ENCODE data around the gene GSKIP.

DNA sequence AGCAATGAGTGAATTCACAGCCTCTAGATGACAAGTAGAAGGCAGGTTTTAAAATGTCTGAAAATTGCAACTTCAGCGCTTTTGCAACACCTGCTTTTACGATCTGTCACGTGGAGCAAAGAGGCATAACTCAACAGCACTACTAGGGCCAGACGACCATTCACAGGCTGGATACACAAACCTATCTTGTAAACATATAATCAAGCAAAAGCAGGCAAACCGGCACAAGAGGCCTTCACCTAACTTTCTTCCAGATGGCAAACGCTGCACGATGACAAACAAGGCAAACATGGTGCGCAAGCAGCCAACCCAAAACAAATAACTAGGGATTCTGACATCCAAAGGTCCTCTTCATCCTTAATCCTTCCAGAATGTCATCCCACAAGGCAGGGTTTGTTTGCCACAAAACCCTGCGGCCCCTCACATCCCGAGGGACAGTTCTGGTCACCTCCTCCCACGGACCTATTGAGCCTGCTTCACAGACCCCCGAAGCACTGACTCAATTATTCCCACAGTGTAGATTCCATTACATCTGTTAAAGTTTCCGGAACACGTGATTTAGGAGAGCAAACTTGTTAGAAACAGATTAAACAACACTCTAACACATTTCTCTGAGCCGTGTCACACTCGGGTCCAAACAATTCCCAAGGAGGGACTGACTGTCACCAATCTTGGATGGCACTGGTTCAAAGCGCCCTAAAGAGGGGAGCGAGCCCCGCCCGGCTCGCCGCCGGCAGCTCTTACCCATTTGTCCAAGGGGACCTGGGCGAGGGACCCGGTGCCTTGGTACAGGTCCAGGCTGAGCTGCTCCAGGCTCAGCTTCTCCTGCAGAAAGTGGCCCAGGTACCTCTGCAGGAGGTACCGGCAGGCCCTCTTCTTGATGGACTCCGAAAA lies 1.0 kb upstream of the GSKIP start:
- TF ChIP-seq POLR2A (IDR thresholded peaks at IDR 0.05; ENCODE audit: low read length), result peak; percentile 73
- TF ChIP-seq GATA1 (IDR thresholded peaks at IDR 0.05; ENCODE audit: low read depth, low read length), result no peak
